HepG2 (cell line): Measurements from ENCODE around the gene CSF1R. TPM values are rescaled to one million over a fixed set of nuclear protein-coding genes. Genes with fewer than 3 reads are reported as not detected.

Experiments used
- AGO1 ChIP-seq: fragments of 200-400 bp; formaldehyde crosslinking; IDR thresholded peaks from 2 replicates; pipeline ENCODE4 v1.6.1; 2017; ENCODE audit warnings: mild to moderate bottlenecking, low read depth, low read length, moderate library complexity; ENCODE audit not compliant: poor library complexity, severe bottlenecking
- DDIT3 ChIP-seq: sonication (generic); formaldehyde crosslinking; IDR thresholded peaks from 2 replicates; pipeline ENCODE4 v1.4.0; 2020; ENCODE audit warnings: mild to moderate bottlenecking, missing genetic modification reagents
- FOXJ3 ChIP-seq: sonication (generic); formaldehyde crosslinking; IDR thresholded peaks from 2 replicates; pipeline ENCODE4 v1.4.0; 2020; ENCODE audit warnings: missing genetic modification reagents, mild to moderate bottlenecking, borderline replicate concordance
- FOXK1 ChIP-seq: sonication (generic); formaldehyde crosslinking; IDR thresholded peaks from 2 replicates; pipeline ENCODE4 v1.4.0; 2020; ENCODE audit warnings: low read depth, missing genetic modification reagents, borderline replicate concordance
- GMEB2 ChIP-seq: IDR thresholded peaks from 2 replicates; pipeline ENCODE4 v1.6.1; 2016; ENCODE audit warnings: missing biosample characterization, missing genetic modification reagents, low read depth
- HNRNPL ChIP-seq: fragments of 200-400 bp; formaldehyde crosslinking; IDR thresholded peaks from 2 replicates; pipeline ENCODE4 v1.6.1; 2017; ENCODE audit warnings: mild to moderate bottlenecking, low read depth, low read length
- HOXA3 ChIP-seq: sonication (generic); formaldehyde crosslinking; IDR thresholded peaks from 2 replicates; pipeline ENCODE4 v1.5.0; 2020; ENCODE audit warnings: missing genetic modification reagents
- MYC ChIP-seq: sonication (generic); formaldehyde crosslinking; IDR thresholded peaks from 2 replicates; pipeline ENCODE4 v1.9.0; 2021; ENCODE audit warnings: missing genetic modification reagents, borderline replicate concordance
- NFKBIZ ChIP-seq: IDR thresholded peaks from 2 replicates; pipeline ENCODE4 v1.6.1; 2018; ENCODE audit warnings: missing genetic modification reagents, missing compliant biosample characterization
- PHF8 ChIP-seq: sonication (generic); formaldehyde crosslinking; IDR thresholded peaks from 2 replicates; pipeline ENCODE4 v1.5.0; 2020; ENCODE audit warnings: missing genetic modification reagents
- SOX5 ChIP-seq: IDR thresholded peaks from 2 replicates; pipeline ENCODE4 v1.6.1; 2016; ENCODE audit warnings: borderline replicate concordance
- ZMYM3 ChIP-seq: sonication (generic); formaldehyde crosslinking; IDR thresholded peaks from 2 replicates; pipeline ENCODE4 v1.5.1; 2020; ENCODE audit warnings: mild to moderate bottlenecking, missing genetic modification reagents
- ZNF253 ChIP-seq: sonication (generic); formaldehyde crosslinking; IDR thresholded peaks from 2 replicates; pipeline ENCODE4 v1.8.0; 2022; ENCODE audit warnings: mild to moderate bottlenecking, missing genetic modification reagents, borderline replicate concordance
- ZNF280D ChIP-seq: sonication (generic); formaldehyde crosslinking; IDR thresholded peaks from 2 replicates; pipeline ENCODE4 v1.5.1; 2020; ENCODE audit warnings: mild to moderate bottlenecking, missing genetic modification reagents
- ZNF431 ChIP-seq: sonication (generic); formaldehyde crosslinking; IDR thresholded peaks from 2 replicates; pipeline ENCODE4 v1.9.0; 2022; ENCODE audit warnings: missing genetic modification reagents, low read depth, mild to moderate bottlenecking, borderline replicate concordance
- ZNF570 ChIP-seq: sonication (generic); formaldehyde crosslinking; IDR thresholded peaks from 2 replicates; pipeline ENCODE4 v1.4.0; 2020; ENCODE audit warnings: mild to moderate bottlenecking, missing genetic modification reagents, borderline replicate concordance
- ZNF724P ChIP-seq: sonication (generic); formaldehyde crosslinking; IDR thresholded peaks from 2 replicates; pipeline ENCODE4 v1.8.0; 2022; ENCODE audit warnings: missing genetic modification reagents, borderline replicate concordance
- ZNF800 ChIP-seq: sonication (generic); formaldehyde crosslinking; IDR thresholded peaks from 2 replicates; pipeline ENCODE4 v1.4.0; 2020; ENCODE audit warnings: missing genetic modification reagents
- ZNF839 ChIP-seq: sonication (generic); formaldehyde crosslinking; IDR thresholded peaks from 2 replicates; pipeline ENCODE4 v1.4.0; 2020; ENCODE audit warnings: missing genetic modification reagents, mild to moderate bottlenecking, borderline replicate concordance
- ZNF850 ChIP-seq: sonication (generic); formaldehyde crosslinking; conservative IDR thresholded peaks from 2 replicates; pipeline ENCODE4 v1.9.0; 2021; ENCODE audit warnings: mild to moderate bottlenecking, missing genetic modification reagents
- polyA plus RNA-seq, 8 experiments: library from polyadenylated mRNA; depleted of rRNA in 3 of 8; stranded (reverse) in 7 of 8; unstranded in 1 of 8; fragments of >200 nt; fragmentation: Illumina TruSeq in 4 of 8; extraction: Trizol in 4 of 8; gene quantifications; 2 replicates each; pipeline versions ENCODE4 v1.2.1 to v1.2.3, GENCODE V29; 2011 to 2016; ENCODE audit warnings: low read depth in 4 of 8, missing spikeins in 1 of 8, mixed read lengths in 1 of 8; ENCODE audit not compliant: insufficient read depth in 1 of 8
- total RNA-seq, 5 experiments: library from RNA; depleted of rRNA; stranded (reverse); fragments of >200 nt; fragmentation: Illumina TruSeq; extraction: Trizol; gene quantifications; 2 replicates each; pipeline ENCODE4 v1.2.3, GENCODE V29; 2016; ENCODE audit warnings: low read depth in 1 of 5
- TF ChIP-seq, protein P1 (sequence below): sonication (generic); formaldehyde crosslinking; IDR thresholded peaks from 2 replicates; pipeline ENCODE4 v1.4.0; 2020; ENCODE audit warnings: mild to moderate bottlenecking, missing genetic modification reagents

Gene CSF1R
- total and polyA plus RNA-seq, 2 of the 13 experiments (the other 11 are each of a cell fraction or from before 2014, with no cell fraction given), result 0.01 TPM; not detected in 1

- TF ChIP-seq ZNF800 (CRISPR knock-in tag) (no peak), GMEB2 (CRISPR knock-in tag) (no peak), FOXJ3 (CRISPR knock-in tag) (no peak), ZNF724P (CRISPR knock-in tag) (no peak), ZNF850 (CRISPR knock-in tag) (no peak), HOXA3 (peak; percentile 57; the same call in 1 of the 2 replicates), MYC (CRISPR knock-in tag) (peak; percentile 65; the same call in 1 of the 2 replicates), ZNF253 (CRISPR knock-in tag) (no peak), ZMYM3 (CRISPR knock-in tag) (no peak), NFKBIZ (CRISPR knock-in tag) (no peak), AGO1 (no peak), FOXK1 (peak; percentile 64; the same call in 1 of the 2 replicates), ZNF839 (CRISPR knock-in tag) (no peak), DDIT3 (CRISPR knock-in tag) (no peak), PHF8 (CRISPR knock-in tag) (no peak), ZNF431 (0 out of 2 replicates have a peak, but pooled peaks have one; percentile 29), ZNF280D (CRISPR knock-in tag) (no peak), ZNF570 (CRISPR knock-in tag) (no peak), SOX5 (CRISPR knock-in tag) (0 out of 2 replicates have a peak, but pooled peaks have one; percentile 19), HNRNPL (no peak)
- TF ChIP-seq, protein P1, sequence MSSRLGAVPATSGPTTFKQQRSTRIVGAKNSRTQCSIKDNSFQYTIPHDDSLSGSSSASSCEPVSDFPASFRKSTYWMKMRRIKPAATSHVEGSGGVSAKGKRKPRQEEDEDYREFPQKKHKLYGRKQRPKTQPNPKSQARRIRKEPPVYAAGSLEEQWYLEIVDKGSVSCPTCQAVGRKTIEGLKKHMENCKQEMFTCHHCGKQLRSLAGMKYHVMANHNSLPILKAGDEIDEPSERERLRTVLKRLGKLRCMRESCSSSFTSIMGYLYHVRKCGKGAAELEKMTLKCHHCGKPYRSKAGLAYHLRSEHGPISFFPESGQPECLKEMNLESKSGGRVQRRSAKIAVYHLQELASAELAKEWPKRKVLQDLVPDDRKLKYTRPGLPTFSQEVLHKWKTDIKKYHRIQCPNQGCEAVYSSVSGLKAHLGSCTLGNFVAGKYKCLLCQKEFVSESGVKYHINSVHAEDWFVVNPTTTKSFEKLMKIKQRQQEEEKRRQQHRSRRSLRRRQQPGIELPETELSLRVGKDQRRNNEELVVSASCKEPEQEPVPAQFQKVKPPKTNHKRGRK, result no peak
Measured at GRCh38 chr5:150129813-150130492, 43.6 kb upstream of the CSF1R start (continued).
